Muscle of leg (tissue), 11 donors: Measurements from ENCODE around the gene KIRREL3. TPM values are rescaled to one million over a fixed set of nuclear protein-coding genes. Genes with fewer than 3 reads are reported as not detected.

Experiments used
- DNase-seq: peaks from one replicate; pipeline ENCODE4 v3.0.0; 2013
- H3K27ac ChIP-seq: one replicate; pipeline ENCODE4 v1.5.1; 2013; ENCODE audit warnings: mild to moderate bottlenecking, low read length, control low read depth
- H3K27me3 ChIP-seq: one replicate; pipeline ENCODE4 v1.6.1; 2013; ENCODE audit warnings: low read length; ENCODE audit not compliant: control insufficient read depth, insufficient read depth
- H3K36me3 ChIP-seq: one replicate; pipeline ENCODE4 v1.6.1; 2013; ENCODE audit warnings: low read length; ENCODE audit not compliant: control insufficient read depth, insufficient read depth
- H3K4me1 ChIP-seq: one replicate; pipeline ENCODE4 v1.6.1; 2013; ENCODE audit warnings: low read length; ENCODE audit not compliant: control insufficient read depth, insufficient read depth
- H3K4me3 ChIP-seq: one replicate; pipeline ENCODE4 v1.5.1; 2013; ENCODE audit warnings: low read length, control low read depth
- H3K9me3 ChIP-seq: replicated peaks from 2 replicates; pipeline ENCODE4 v1.6.1; 2013; ENCODE audit warnings: low read depth, low read length; ENCODE audit not compliant: control insufficient read depth
- WGBS: methylation state at CpG from one replicate; pipeline ENCODE4 v1.1.5; 2013; ENCODE audit warnings: missing lambda C conversion rate; ENCODE audit not compliant: insufficient coverage; 5-methylcytosine and 5-hydroxymethylcytosine counted together
- polyA plus RNA-seq, 8 donors: library from polyadenylated mRNA; unstranded; fragments of 120-200 nt; gene quantifications; one replicate each; pipeline versions ENCODE4 v1.2.1 to v1.2.3, GENCODE V29; 2013; ENCODE audit warnings: inconsistent platforms in 1 of 8, low replicate concordance in 1 of 8; ENCODE audit not compliant: insufficient read length in 8 of 8, insufficient read depth in 1 of 8
- total RNA-seq: library from RNA; stranded (reverse); fragments of 120-200 nt; gene quantifications from one replicate; pipeline ENCODE4 v1.2.4, GENCODE V29; 2013

The KIRREL3 gene
- total and polyA plus RNA-seq, 9 donors = 0.27 to 1.8 (median 0.93) TPM

GRCh38 chr11:126989942-126990715 lies 10.4 kb downstream of the KIRREL3 start:
- Histone ChIP-seq H3K27ac (no peak overlapping the region), H3K4me3 (no peak overlapping the region), H3K27me3 (peaks cover 25% of the 10 kb centered on the region), H3K4me1 (peaks cover 4% of the 10 kb centered on the region), H3K9me3 (no peaks in the 10 kb centered on the region), H3K36me3 (no peaks in the 10 kb centered on the region)
- 13% methylated on average over 17 of the region's 22 CpGs for WGBS
- DNase-seq = peak; percentile 76

DNA sequence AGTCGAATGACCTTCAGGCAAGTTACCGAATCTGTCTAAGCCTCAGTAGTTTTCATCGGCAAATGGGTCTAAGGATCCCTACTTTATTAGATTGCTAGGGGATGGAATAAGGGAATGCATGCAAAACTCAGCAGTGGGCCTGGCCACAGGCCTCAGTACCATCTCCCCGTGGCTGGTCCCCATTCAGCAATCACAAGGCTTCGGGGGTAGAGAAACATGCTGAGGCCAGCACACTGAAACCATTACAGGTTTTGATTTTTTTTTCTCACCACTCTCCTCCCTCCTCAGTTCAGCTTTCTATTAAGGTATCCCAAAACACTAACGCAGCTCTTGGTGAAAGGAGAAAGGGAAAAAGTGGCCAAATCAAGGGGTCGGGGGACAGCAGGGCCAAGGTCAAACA lies 11.9 kb downstream of the KIRREL3 start:
- Histone ChIP-seq H3K27ac (no peak overlapping the region), H3K4me1 (peaks cover 4% of the 10 kb centered on the region), H3K27me3 (peaks cover 27% of the 10 kb centered on the region), H3K4me3 (no peak overlapping the region), H3K36me3 (no peaks in the 10 kb centered on the region), H3K9me3 (no peaks in the 10 kb centered on the region)
- 84% methylated on average over 4 of the region's 7 CpGs for WGBS
- no peak for DNase-seq

DNA sequence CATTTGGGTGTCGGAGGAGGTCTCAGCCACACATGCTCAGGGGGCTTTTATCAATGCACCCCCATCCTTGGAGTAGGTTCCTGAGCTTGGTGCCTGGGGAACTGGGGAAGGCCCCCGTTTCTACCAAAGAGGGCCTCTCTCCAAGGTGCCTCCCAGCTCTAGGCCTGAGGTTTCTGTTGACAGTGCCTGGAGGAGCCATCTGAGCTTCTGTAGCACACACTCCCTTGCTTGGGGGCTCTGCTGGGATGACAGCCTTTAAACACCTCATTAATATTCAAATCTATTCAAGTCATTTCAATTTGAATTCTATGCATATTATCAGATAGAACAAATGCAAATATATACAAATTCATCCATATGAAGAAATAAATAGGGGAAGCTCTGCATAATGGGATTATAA lies 18.9 kb downstream of the KIRREL3 start:
- no peak overlapping the region for H3K4me3 ChIP-seq
- no peaks in the 10 kb centered on the region for H3K36me3 ChIP-seq
- no peaks in the 10 kb centered on the region for H3K4me1 ChIP-seq
- DNase-seq = no peak
- peaks cover 12% of the 10 kb centered on the region for H3K27me3 ChIP-seq
- H3K9me3 ChIP-seq = no peaks in the 10 kb centered on the region
- 61% methylated on average over 2 of the region's 2 CpGs for WGBS
- H3K27ac ChIP-seq = no peak overlapping the region

DNA sequence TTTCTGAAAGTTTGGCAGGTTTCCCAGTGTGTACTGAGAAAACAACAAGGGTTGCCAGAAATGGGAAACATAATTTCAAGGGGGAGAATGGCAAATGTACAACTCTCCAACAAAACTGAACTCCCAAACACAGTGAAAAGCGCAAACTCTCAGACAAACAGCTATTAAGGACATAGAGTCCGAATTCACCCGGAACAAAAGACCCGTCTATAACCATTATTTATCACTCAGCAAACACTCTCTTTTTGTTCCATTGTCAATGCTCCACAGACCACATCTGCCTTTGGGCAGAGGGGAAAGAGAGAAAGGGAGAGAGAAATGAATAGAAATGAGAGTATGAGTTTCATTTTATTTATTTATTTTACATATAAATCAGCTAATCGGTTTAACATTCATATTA lies 21.7 kb downstream of the KIRREL3 start:
- H3K36me3 ChIP-seq = no peaks in the 10 kb centered on the region
- WGBS = no CpG with 5 or more reads among the region's 5 CpGs
- no peaks in the 10 kb centered on the region for H3K9me3 ChIP-seq
- peaks cover 8% of the 10 kb centered on the region for H3K27me3 ChIP-seq
- no peak overlapping the region for H3K27ac ChIP-seq
- DNase-seq = no peak
- H3K4me1 ChIP-seq = no peaks in the 10 kb centered on the region
- H3K4me3 ChIP-seq = no peak overlapping the region

GRCh38 chr11:126978165-126978564 lies 22.4 kb downstream of the KIRREL3 start:
- no peak overlapping the region for H3K27ac ChIP-seq

DNA sequence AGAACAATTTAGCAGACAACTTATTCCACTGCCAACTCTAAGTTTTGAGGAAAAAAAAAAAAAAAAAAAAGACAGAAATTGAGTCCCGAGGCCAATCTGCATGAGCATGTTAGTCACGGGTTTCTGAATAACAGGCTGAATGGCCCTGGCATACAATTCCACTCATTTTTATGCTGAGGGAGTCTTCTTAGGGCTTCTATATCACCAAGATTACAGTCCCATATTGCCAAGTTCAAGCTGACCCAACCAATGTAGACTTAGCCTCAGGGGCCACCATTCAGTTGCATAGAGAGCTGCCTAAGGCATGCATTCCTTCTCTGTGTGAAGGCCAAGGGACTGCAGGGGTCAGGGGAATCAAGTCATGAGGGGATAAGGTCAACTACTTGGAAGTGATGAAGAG lies 27.5 kb downstream of the KIRREL3 start:
- H3K36me3 ChIP-seq = no peaks in the 10 kb centered on the region
- peaks cover 5% of the 10 kb centered on the region for H3K9me3 ChIP-seq
- H3K4me3 ChIP-seq = no peak overlapping the region
- DNase-seq = no peak
- H3K4me1 ChIP-seq = no peaks in the 10 kb centered on the region
- H3K27me3 ChIP-seq = peaks cover 24% of the 10 kb centered on the region
- H3K27ac ChIP-seq = no peak overlapping the region
- WGBS = 86% methylated on average over 1 of the region's 2 CpGs

More at GRCh38 chr11:126978165-126978564, 22.4 kb downstream of the KIRREL3 start:
- Histone ChIP-seq H3K36me3 (no peaks in the 10 kb centered on the region), H3K27me3 (peaks cover 8% of the 10 kb centered on the region), H3K9me3 (no peaks in the 10 kb centered on the region), H3K4me3 (no peak overlapping the region), H3K4me1 (no peaks in the 10 kb centered on the region)
- DNase-seq = no peak
- 73% methylated on average over 3 of the region's 3 CpGs for WGBS

GRCh38 chr11:126971305-126971704 lies 29.3 kb downstream of the KIRREL3 start:
- peaks cover 32% of the 10 kb centered on the region for H3K27me3 ChIP-seq
- 100% methylated on average over 1 of the region's 5 CpGs for WGBS

GRCh38 chr11:126969865-126970479 lies 30.6 kb downstream of the KIRREL3 start:
- no peak for DNase-seq
- 50% methylated on average over 1 of the region's 6 CpGs for WGBS
- H3K27ac ChIP-seq = no peak overlapping the region
- H3K9me3 ChIP-seq = peaks cover 5% of the 10 kb centered on the region
- peaks cover 33% of the 10 kb centered on the region for H3K27me3 ChIP-seq
- H3K36me3 ChIP-seq = no peaks in the 10 kb centered on the region
- H3K4me3 ChIP-seq = no peak overlapping the region
- H3K4me1 ChIP-seq = no peaks in the 10 kb centered on the region

More at GRCh38 chr11:126971305-126971704, 29.3 kb downstream of the KIRREL3 start:
- Histone ChIP-seq H3K36me3 (no peaks in the 10 kb centered on the region), H3K9me3 (peaks cover 5% of the 10 kb centered on the region), H3K27ac (no peak overlapping the region), H3K4me1 (no peaks in the 10 kb centered on the region), H3K4me3 (no peak overlapping the region)
- no peak for DNase-seq

- 18% methylated on average over 6 of the region's 14 CpGs for WGBS
These were observed 31.7 kb downstream of the KIRREL3 start for GRCh38 chr11:126968915-126969314.

DNA sequence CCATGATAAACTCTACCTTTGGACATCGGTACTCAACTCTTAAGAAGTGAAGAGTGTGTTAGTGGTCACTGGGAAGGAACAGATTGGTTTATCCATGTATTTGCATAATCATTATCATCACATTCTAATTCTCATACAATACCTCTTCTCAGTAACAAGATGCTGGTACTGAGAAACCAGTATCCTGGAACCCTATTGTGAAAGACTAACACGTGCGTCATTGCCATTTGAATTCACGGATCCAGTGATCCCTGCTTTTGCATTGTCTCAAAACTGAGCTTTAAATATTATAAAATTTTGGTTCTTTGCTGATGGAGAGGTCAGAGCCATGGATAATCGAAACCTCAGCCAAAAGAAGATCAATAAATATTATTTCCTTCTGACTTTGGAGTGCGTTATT lies 35.2 kb downstream of the KIRREL3 start:
- Histone ChIP-seq H3K4me3 (no peak overlapping the region), H3K4me1 (no peaks in the 10 kb centered on the region), H3K36me3 (no peaks in the 10 kb centered on the region), H3K9me3 (no peaks in the 10 kb centered on the region), H3K27me3 (peaks cover 28% of the 10 kb centered on the region), H3K27ac (no peak overlapping the region)
- DNase-seq = no peak
- WGBS = 0% methylated on average over 1 of the region's 6 CpGs

More at GRCh38 chr11:126968915-126969314, 31.7 kb downstream of the KIRREL3 start:
- Histone ChIP-seq H3K4me1 (no peaks in the 10 kb centered on the region), H3K9me3 (peaks cover 5% of the 10 kb centered on the region), H3K27me3 (peaks cover 33% of the 10 kb centered on the region), H3K36me3 (no peaks in the 10 kb centered on the region), H3K4me3 (no peak overlapping the region), H3K27ac (no peak overlapping the region)
- DNase-seq = no peak
